ENCODE results near the gene GLDN.

GRCh38 chr15:51424780-51425179, 83.3 kb downstream of the GLDN start:
- TF ChIP-seq CHD4 (IDR thresholded peaks at IDR 0.05; ENCODE audit: borderline replicate concordance) (no peak), CTCF (IDR thresholded peaks at IDR 0.05) (no peak), CBX2 (IDR thresholded peaks at IDR 0.05; ENCODE audit: borderline replicate concordance, low read depth) (no peak), POLR2A (IDR thresholded peaks at IDR 0.05; ENCODE audit: low read length) (no peak), USF2 (IDR thresholded peaks at IDR 0.05) (no peak), SMC3 (IDR thresholded peaks at IDR 0.05) (no peak), ZSCAN20 (CRISPR knock-in tag; IDR thresholded peaks at IDR 0.05) (no peak), MAX (IDR thresholded peaks at IDR 0.05) (no peak), PBX3 (IDR thresholded peaks at IDR 0.05) (no peak), MYC (IDR thresholded peaks at IDR 0.05; ENCODE audit: borderline replicate concordance, low read length) (no peak)
